Neural cell (in vitro differentiated cells): Measurements from ENCODE around the gene AMOTL2. TPM values are rescaled to one million over a fixed set of nuclear protein-coding genes. Genes with fewer than 3 reads are reported as not detected.

Experiments
- H2AFZ ChIP-seq: fragments of 200-600, 300-800 bp; sonication (generic), shearing (Covaris generic); 2 replicates; pipeline ENCODE4 v1.6.0; 2014; ENCODE audit warnings: low read depth, mild to moderate bottlenecking, antibody characterized with exemption, low read length, moderate library complexity
- H3F3A ChIP-seq: fragments of 200-600 bp; shearing (Covaris generic); 2 replicates; pipeline ENCODE4 v1.6.1; 2016; ENCODE audit warnings: mild to moderate bottlenecking, moderate library complexity, mixed read lengths, antibody characterized with exemption, low read length; ENCODE audit not compliant: insufficient read depth, poor library complexity, severe bottlenecking
- H3K27ac ChIP-seq: fragments of 200-600, 300-800 bp; sonication (generic), shearing (Covaris generic); 2 replicates; pipeline ENCODE4 v1.5.1; 2014; ENCODE audit warnings: mild to moderate bottlenecking, low read length, moderate library complexity
- H3K27me3 ChIP-seq: fragments of 300-800, 200-600 bp; sonication (generic), shearing (Covaris generic); 2 replicates; pipeline ENCODE4 v1.6.0; 2014; ENCODE audit warnings: mild to moderate bottlenecking, low read depth, low read length, moderate library complexity; ENCODE audit not compliant: insufficient read depth
- H3K36me3 ChIP-seq: fragments of 300-800, 200-600 bp; sonication (generic), shearing (Covaris generic); 2 replicates; pipeline ENCODE4 v1.5.1; 2014; ENCODE audit warnings: mild to moderate bottlenecking, antibody characterized with exemption, low read length, moderate library complexity; ENCODE audit not compliant: insufficient read depth
- H3K4me2 ChIP-seq: fragments of 300-800, 200-600 bp; sonication (generic), shearing (Covaris generic); 2 replicates; pipeline ENCODE4 v1.6.0; 2014; ENCODE audit warnings: mild to moderate bottlenecking, low read length
- H3K4me3 ChIP-seq: fragments of 300-800, 200-600 bp; sonication (generic), shearing (Covaris generic); 2 replicates; pipeline ENCODE4 v1.5.1; 2014; ENCODE audit warnings: mild to moderate bottlenecking, low read length, moderate library complexity
- H3K79me2 ChIP-seq: fragments of 200-600 bp; shearing (Covaris generic); replicated peaks from 2 replicates; pipeline ENCODE4 v1.6.0; 2014; ENCODE audit warnings: mild to moderate bottlenecking, low read length, moderate library complexity; ENCODE audit not compliant: insufficient read depth
- H3K9ac ChIP-seq: fragments of 300-800, 200-600 bp; sonication (generic), shearing (Covaris generic); 2 replicates; pipeline ENCODE4 v1.6.1; 2016; ENCODE audit warnings: mild to moderate bottlenecking, low read length, mixed read lengths
- H3K9me2 ChIP-seq: fragments of 200-600 bp; shearing (Covaris generic); 2 replicates; pipeline ENCODE4 v1.6.1; 2016; ENCODE audit warnings: mild to moderate bottlenecking, low read length, mixed read lengths; ENCODE audit not compliant: insufficient read depth
- H3K9me3 ChIP-seq: fragments of 200-600, 300-800 bp; sonication (generic), shearing (Covaris generic); 2 replicates; pipeline ENCODE4 v1.6.1; 2016; ENCODE audit warnings: mild to moderate bottlenecking, mixed run types, low read length, moderate library complexity, mixed read lengths
- H4K20me1 ChIP-seq: fragments of 200-600 bp; shearing (Covaris generic); 2 replicates; pipeline ENCODE4 v1.6.1; 2016; ENCODE audit warnings: mild to moderate bottlenecking, mixed run types; ENCODE audit not compliant: insufficient read depth
- CTCF ChIP-seq: fragments of 450-650 bp; IDR thresholded peaks from 2 replicates; pipeline ENCODE4 v1.5.1; 2014; ENCODE audit warnings: antibody characterized with exemption, mild to moderate bottlenecking, moderate library complexity; ENCODE audit not compliant: poor library complexity, severe bottlenecking
- EZH2 ChIP-seq: fragments of 200-600, 300-800 bp; shearing (Covaris generic), sonication (generic); IDR thresholded peaks from 2 replicates; pipeline ENCODE4 v1.6.1; 2014; ENCODE audit warnings: antibody characterized with exemption, low read length, borderline replicate concordance, mild to moderate bottlenecking; ENCODE audit not compliant: insufficient read depth, poor library complexity, severe bottlenecking
- MXI1 ChIP-seq: fragments of 450-650 bp; conservative IDR thresholded peaks from 2 replicates; pipeline ENCODE4 v1.6.1; 2014; ENCODE audit warnings: antibody characterized with exemption, mild to moderate bottlenecking; ENCODE audit not compliant: poor library complexity, severe bottlenecking
- POLR2AphosphoS5 ChIP-seq: IDR thresholded peaks from 2 replicates; pipeline ENCODE4 v1.6.1; 2012
- RAD21 ChIP-seq: fragments of 450-650 bp; conservative IDR thresholded peaks from 2 replicates; pipeline ENCODE4 v1.6.1; 2014; ENCODE audit warnings: antibody characterized with exemption, mild to moderate bottlenecking, moderate library complexity
- REST ChIP-seq: IDR thresholded peaks from 2 replicates; pipeline ENCODE4 v1.6.1; 2012; ENCODE audit warnings: borderline replicate concordance
- SMC3 ChIP-seq: fragments of 450-650 bp; conservative IDR thresholded peaks from 2 replicates; pipeline ENCODE4 v1.6.1; 2014; ENCODE audit warnings: antibody characterized with exemption, mild to moderate bottlenecking, moderate library complexity; ENCODE audit not compliant: poor library complexity
- TAF1 ChIP-seq: IDR thresholded peaks from 2 replicates; pipeline ENCODE4 v1.6.1; 2012; ENCODE audit warnings: low read depth
- polyA plus RNA-seq: library from polyadenylated mRNA; depleted of rRNA; stranded (reverse); fragments of >200 nt; gene quantifications from 2 replicates; pipeline ENCODE4 v1.2.3, GENCODE V29; 2014

The AMOTL2 gene
- polyA plus RNA-seq, 1 donor from 2014 or later, result 30.1 TPM

GRCh38 chr3:134327594-134327975 lies 46.7 kb downstream of the AMOTL2 start:
- H3K9ac ChIP-seq, result no peak overlapping the region

DNA sequence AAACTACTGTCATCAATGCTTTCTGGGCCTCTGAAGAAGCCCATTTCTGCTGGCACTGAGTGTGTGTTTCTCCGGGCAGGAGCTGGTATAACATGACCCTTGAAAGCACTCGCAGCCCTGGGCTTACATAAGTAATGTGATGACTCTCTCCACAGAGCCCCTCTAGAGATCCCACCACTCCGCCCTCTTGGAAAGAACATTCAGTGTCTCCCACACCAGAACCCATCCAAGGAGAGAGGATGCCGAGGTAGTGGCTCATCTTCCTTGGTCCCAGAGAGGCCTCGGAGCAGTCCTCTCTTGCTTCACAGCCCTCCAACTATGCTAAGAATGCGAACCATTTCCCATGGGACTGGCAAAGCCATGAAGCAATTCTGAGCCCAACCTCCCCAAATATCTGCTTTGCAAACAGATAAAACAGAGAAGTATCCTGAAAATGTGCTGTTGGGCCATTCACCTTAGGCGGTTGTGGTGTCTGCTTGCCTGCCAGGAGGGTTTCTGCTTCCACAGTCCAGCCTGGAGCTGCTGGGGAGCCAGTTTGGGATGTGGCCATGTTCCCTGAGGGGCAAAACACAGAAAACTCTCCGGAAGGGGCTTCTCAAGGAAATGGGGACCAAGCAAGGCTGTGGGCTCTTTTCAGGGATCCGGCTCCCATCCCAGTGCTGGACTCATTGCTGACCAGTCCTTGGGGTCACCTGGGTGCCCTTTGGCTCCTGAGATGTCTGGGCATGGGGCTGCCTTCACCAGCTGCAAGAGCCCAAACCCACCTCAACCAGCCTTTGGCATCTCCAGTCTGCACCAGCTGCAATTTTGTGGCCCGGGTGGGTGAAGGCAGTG lies 47.3 kb downstream of the AMOTL2 start:
- TF ChIP-seq REST, result no peak
- no peak for TF ChIP-seq CTCF
- TF ChIP-seq SMC3, result no peak
- no peak for TF ChIP-seq POLR2AphosphoS5
- TF ChIP-seq EZH2, result no peak
- Histone ChIP-seq H3K4me2 (no peak overlapping the region), H3K79me2 (no peaks in the 10 kb centered on the region), H3F3A (no peaks in the 10 kb centered on the region), H3K27me3 (no peaks in the 10 kb centered on the region), H3K9me3 (no peaks in the 10 kb centered on the region), H3K9ac (no peak overlapping the region), H3K9me2 (no peaks in the 10 kb centered on the region), H3K4me3 (no peak overlapping the region), H3K36me3 (no peaks in the 10 kb centered on the region), H2AFZ (no peak overlapping the region), H4K20me1 (no peaks in the 10 kb centered on the region), H3K27ac (no peak overlapping the region)

More at GRCh38 chr3:134327594-134327975, 46.7 kb downstream of the AMOTL2 start:
- no peaks in the 10 kb centered on the region for H3F3A ChIP-seq
- H2AFZ ChIP-seq, result no peak overlapping the region
- no peaks in the 10 kb centered on the region for H4K20me1 ChIP-seq
- H3K27ac ChIP-seq, result no peak overlapping the region
- no peaks in the 10 kb centered on the region for H3K9me2 ChIP-seq
- H3K9me3 ChIP-seq, result no peaks in the 10 kb centered on the region
- no peaks in the 10 kb centered on the region for H3K27me3 ChIP-seq
- no peaks in the 10 kb centered on the region for H3K36me3 ChIP-seq
- no peak overlapping the region for H3K4me2 ChIP-seq
- TF ChIP-seq RAD21 (no peak), SMC3 (no peak), TAF1 (no peak), CTCF (no peak), EZH2 (no peak), REST (no peak), MXI1 (no peak)
- H3K79me2 ChIP-seq, result no peaks in the 10 kb centered on the region
- H3K4me3 ChIP-seq, result no peak overlapping the region
